ENCODE results near the gene SAMD1. TPM values are rescaled to one million over a fixed set of nuclear protein-coding genes. Genes with fewer than 3 reads are reported as not detected.

Gene SAMD1
- total and polyA plus RNA-seq, 2 of the 13 experiments (the other 11 are each of a cell fraction or from before 2014, with no cell fraction given), result 17.5 to 45.0 TPM

DNA sequence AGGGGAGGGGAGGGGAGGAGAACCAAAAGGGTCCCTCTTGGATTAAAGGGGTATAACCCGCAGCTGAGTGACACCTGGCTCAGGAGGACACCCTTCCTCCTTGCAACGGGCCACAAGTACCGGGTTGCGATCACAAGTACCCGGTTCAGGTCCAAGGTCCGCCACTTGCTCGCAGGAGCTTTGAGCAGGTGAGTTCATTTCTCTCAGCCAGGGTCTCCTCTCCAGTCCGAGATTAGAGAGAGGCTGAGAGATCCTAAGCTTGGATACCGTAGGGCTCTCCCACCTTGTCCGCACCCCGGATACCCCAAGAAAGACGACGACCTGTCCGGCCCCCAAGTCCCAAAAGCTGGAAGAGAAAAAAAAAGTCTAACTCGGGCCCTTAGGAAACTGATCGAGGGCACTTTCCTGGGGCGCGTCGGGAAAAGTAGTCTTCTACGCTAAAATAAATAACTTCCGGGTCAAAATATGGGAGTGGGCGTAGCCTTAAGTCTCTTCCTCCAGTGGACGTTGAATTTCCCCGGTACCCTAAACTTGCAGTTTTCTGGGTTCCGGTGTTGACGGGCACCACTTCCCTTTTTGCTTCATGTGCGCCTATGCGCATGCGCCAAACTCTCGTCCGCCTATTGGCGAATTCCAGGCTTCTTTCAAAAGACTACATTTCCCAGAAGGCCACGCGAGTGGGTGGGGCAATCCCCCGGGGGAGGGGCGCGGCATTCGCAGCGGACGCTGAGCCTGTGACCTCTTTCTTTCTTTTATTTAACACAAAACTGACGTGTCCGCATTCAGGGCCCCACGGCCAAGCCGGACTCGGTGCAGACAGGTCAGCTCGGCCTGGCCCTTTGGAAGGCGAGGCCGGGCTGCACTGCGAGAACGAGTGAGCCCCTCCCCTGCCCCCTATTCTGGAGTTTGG, 9.4 kb downstream of the SAMD1 start (continued):
- TF ChIP-seq, protein P1, sequence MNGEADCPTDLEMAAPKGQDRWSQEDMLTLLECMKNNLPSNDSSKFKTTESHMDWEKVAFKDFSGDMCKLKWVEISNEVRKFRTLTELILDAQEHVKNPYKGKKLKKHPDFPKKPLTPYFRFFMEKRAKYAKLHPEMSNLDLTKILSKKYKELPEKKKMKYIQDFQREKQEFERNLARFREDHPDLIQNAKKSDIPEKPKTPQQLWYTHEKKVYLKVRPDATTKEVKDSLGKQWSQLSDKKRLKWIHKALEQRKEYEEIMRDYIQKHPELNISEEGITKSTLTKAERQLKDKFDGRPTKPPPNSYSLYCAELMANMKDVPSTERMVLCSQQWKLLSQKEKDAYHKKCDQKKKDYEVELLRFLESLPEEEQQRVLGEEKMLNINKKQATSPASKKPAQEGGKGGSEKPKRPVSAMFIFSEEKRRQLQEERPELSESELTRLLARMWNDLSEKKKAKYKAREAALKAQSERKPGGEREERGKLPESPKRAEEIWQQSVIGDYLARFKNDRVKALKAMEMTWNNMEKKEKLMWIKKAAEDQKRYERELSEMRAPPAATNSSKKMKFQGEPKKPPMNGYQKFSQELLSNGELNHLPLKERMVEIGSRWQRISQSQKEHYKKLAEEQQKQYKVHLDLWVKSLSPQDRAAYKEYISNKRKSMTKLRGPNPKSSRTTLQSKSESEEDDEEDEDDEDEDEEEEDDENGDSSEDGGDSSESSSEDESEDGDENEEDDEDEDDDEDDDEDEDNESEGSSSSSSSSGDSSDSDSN (CRISPR knock-in tag; IDR thresholded peaks at IDR 0.05), result no peak; the same call in 1 of the 2 replicates
- TF ChIP-seq, protein P2, sequence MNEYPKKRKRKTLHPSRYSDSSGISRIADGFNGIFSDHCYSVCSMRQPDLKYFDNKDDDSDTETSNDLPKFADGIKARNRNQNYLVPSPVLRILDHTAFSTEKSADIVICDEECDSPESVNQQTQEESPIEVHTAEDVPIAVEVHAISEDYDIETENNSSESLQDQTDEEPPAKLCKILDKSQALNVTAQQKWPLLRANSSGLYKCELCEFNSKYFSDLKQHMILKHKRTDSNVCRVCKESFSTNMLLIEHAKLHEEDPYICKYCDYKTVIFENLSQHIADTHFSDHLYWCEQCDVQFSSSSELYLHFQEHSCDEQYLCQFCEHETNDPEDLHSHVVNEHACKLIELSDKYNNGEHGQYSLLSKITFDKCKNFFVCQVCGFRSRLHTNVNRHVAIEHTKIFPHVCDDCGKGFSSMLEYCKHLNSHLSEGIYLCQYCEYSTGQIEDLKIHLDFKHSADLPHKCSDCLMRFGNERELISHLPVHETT (CRISPR knock-in tag; conservative IDR thresholded peaks at IDR 0.05), result peak; percentile 85; the same call in 1 of the 2 replicates
- no peak for TF ChIP-seq FOXM1 (CRISPR knock-in tag; IDR thresholded peaks at IDR 0.05)
- TF ChIP-seq PLRG1 (conservative IDR thresholded peaks at IDR 0.05), result no peak
- no peak for TF ChIP-seq SMYD3 (CRISPR knock-in tag; IDR thresholded peaks at IDR 0.05)
- TF ChIP-seq LCORL (IDR thresholded peaks at IDR 0.05), result no peak
- 0 out of 2 replicates have a peak, but pooled peaks have one; percentile 31 for TF ChIP-seq LCORL (CRISPR knock-in tag; IDR thresholded peaks at IDR 0.05)
- TF ChIP-seq, protein P3, sequence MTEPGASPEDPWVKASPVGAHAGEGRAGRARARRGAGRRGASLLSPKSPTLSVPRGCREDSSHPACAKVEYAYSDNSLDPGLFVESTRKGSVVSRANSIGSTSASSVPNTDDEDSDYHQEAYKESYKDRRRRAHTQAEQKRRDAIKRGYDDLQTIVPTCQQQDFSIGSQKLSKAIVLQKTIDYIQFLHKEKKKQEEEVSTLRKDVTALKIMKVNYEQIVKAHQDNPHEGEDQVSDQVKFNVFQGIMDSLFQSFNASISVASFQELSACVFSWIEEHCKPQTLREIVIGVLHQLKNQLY (CRISPR knock-in tag; IDR thresholded peaks at IDR 0.05), result no peak
- TF ChIP-seq ZMAT3 (CRISPR knock-in tag; conservative IDR thresholded peaks at IDR 0.05), result no peak; the same call in 1 of the 2 replicates
- TF ChIP-seq KMT2A (CRISPR knock-in tag; IDR thresholded peaks at IDR 0.05), result peak; percentile 66; the same call in 1 of the 2 replicates
- peak; percentile 51; the same call in 1 of the 2 replicates for TF ChIP-seq MIER2 (CRISPR knock-in tag; IDR thresholded peaks at IDR 0.05)
- TF ChIP-seq TBX2 (CRISPR knock-in tag; IDR thresholded peaks at IDR 0.05; ENCODE audit: borderline replicate concordance), result peak; percentile 67; the same call in 1 of the 2 replicates
- TF ChIP-seq GATA4 (IDR thresholded peaks at IDR 0.05; ENCODE audit: borderline replicate concordance, low read depth), result no peak; the same call in 1 of the 2 replicates
- TF ChIP-seq U2AF1 (optimal IDR thresholded peaks at IDR 0.05; ENCODE audit: low read depth, low read length), result peak; percentile 83
- TF ChIP-seq ZFAT (CRISPR knock-in tag; conservative IDR thresholded peaks at IDR 0.05), result no peak
- TF ChIP-seq ZNF709 (CRISPR knock-in tag; IDR thresholded peaks at IDR 0.05), result peak; percentile 35; the same call in 1 of the 2 replicates
- TF ChIP-seq ZKSCAN5 (CRISPR knock-in tag; IDR thresholded peaks at IDR 0.05), result no peak
- TF ChIP-seq, protein P4, sequence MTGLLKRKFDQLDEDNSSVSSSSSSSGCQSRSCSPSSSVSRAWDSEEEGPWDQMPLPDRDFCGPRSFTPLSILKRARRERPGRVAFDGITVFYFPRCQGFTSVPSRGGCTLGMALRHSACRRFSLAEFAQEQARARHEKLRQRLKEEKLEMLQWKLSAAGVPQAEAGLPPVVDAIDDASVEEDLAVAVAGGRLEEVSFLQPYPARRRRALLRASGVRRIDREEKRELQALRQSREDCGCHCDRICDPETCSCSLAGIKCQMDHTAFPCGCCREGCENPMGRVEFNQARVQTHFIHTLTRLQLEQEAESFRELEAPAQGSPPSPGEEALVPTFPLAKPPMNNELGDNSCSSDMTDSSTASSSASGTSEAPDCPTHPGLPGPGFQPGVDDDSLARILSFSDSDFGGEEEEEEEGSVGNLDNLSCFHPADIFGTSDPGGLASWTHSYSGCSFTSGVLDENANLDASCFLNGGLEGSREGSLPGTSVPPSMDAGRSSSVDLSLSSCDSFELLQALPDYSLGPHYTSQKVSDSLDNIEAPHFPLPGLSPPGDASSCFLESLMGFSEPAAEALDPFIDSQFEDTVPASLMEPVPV (CRISPR knock-in tag; IDR thresholded peaks at IDR 0.05), result no peak
- no peak for TF ChIP-seq KDM1A (CRISPR knock-in tag; IDR thresholded peaks at IDR 0.05)
- TF ChIP-seq, protein P5, sequence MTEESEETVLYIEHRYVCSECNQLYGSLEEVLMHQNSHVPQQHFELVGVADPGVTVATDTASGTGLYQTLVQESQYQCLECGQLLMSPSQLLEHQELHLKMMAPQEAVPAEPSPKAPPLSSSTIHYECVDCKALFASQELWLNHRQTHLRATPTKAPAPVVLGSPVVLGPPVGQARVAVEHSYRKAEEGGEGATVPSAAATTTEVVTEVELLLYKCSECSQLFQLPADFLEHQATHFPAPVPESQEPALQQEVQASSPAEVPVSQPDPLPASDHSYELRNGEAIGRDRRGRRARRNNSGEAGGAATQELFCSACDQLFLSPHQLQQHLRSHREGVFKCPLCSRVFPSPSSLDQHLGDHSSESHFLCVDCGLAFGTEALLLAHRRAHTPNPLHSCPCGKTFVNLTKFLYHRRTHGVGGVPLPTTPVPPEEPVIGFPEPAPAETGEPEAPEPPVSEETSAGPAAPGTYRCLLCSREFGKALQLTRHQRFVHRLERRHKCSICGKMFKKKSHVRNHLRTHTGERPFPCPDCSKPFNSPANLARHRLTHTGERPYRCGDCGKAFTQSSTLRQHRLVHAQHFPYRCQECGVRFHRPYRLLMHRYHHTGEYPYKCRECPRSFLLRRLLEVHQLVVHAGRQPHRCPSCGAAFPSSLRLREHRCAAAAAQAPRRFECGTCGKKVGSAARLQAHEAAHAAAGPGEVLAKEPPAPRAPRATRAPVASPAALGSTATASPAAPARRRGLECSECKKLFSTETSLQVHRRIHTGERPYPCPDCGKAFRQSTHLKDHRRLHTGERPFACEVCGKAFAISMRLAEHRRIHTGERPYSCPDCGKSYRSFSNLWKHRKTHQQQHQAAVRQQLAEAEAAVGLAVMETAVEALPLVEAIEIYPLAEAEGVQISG (CRISPR knock-in tag; IDR thresholded peaks at IDR 0.05), result peak; percentile 92
- peak; percentile 10; the same call in 1 of the 2 replicates for TF ChIP-seq ZNF605 (CRISPR knock-in tag; IDR thresholded peaks at IDR 0.05)
- no peak for TF ChIP-seq ATM (IDR thresholded peaks at IDR 0.05; ENCODE audit: borderline replicate concordance)
